TTC549 (cell line): ENCODE data around the gene ARF5.
"Not testable (repeated sequence)": the region's sequence is repeated elsewhere in the genome, so short reads cannot be mapped to it uniquely, and the experiment has no call there.

Experiments
- FAIRE-seq: peaks from 2 replicates; lab custom pipeline; 2012; peaks lifted over from hg19 to GRCh38; lab: Jason Lieb, UNC

ARF5 gene

GRCh38 chr7:127588019-127588696, at the start of gene ARF5:
ARF5 (plus strand) TSS chr7:127588411; CDS start chr7:127588499, 88 bp downstream.
- no peak for FAIRE-seq

GRCh38 chr7:127539116-127539515, 49.1 kb upstream of the ARF5 start:
- FAIRE-seq = no peak

GRCh38 chr7:127540461-127540860, 47.8 kb upstream of the ARF5 start:
- FAIRE-seq = not testable (repeated sequence)

GRCh38 chr7:127541548-127541947, 46.7 kb upstream of the ARF5 start:
- no peak for FAIRE-seq

- FAIRE-seq = no peak
Measured at GRCh38 chr7:127546313-127546712, 41.9 kb upstream of the ARF5 start.

GRCh38 chr7:127550247-127550646, 38.0 kb upstream of the ARF5 start:
- FAIRE-seq = no peak

- no peak for FAIRE-seq
Measured at GRCh38 chr7:127551941-127552340, 36.3 kb upstream of the ARF5 start.

GRCh38 chr7:127556404-127556803, 31.8 kb upstream of the ARF5 start:
- no peak for FAIRE-seq

- FAIRE-seq = no peak
Measured at GRCh38 chr7:127557803-127558202, 30.4 kb upstream of the ARF5 start.

GRCh38 chr7:127566242-127566641, 22.0 kb upstream of the ARF5 start:
- no peak for FAIRE-seq

GRCh38 chr7:127568034-127568433, 20.2 kb upstream of the ARF5 start:
- not testable (repeated sequence) for FAIRE-seq

GRCh38 chr7:127571741-127572505, 16.3 kb upstream of the ARF5 start:
- FAIRE-seq = no peak

GRCh38 chr7:127578036-127578684, 10.1 kb upstream of the ARF5 start:
- no peak for FAIRE-seq

GRCh38 chr7:127578711-127579275, 9.4 kb upstream of the ARF5 start:
- no peak for FAIRE-seq

GRCh38 chr7:127580612-127581011, 7.6 kb upstream of the ARF5 start:
- FAIRE-seq = no peak

- no peak for FAIRE-seq
Measured at GRCh38 chr7:127581716-127582115, 6.5 kb upstream of the ARF5 start.

GRCh38 chr7:127582361-127582760, 5.8 kb upstream of the ARF5 start:
- no peak for FAIRE-seq

GRCh38 chr7:127584648-127585043, 3.6 kb upstream of the ARF5 start:
- FAIRE-seq = no peak

- FAIRE-seq = no peak
Measured at GRCh38 chr7:127585044-127585953, 2.9 kb upstream of the ARF5 start, which contains the start of gene GCC1. GCC1 (minus strand) TSS chr7:127585596; CDS start chr7:127585182, 414 bp downstream.

- no peak for FAIRE-seq
Measured at GRCh38 chr7:127586346-127586745, 1.9 kb upstream of the ARF5 start.

GRCh38 chr7:127587663-127588018, 570 bp upstream of the ARF5 start:
- FAIRE-seq = no peak
